HuH-7.5 (cell line): ENCODE data around the gene PPID.
"Not testable (repeated sequence)": the region's sequence is repeated elsewhere in the genome, so short reads cannot be mapped to it uniquely, and the experiment has no call there.

Experiments
- DNase-seq: peaks from one replicate; pipeline ENCODE4 v3.0.0; 2011; ENCODE audit warnings: low spot score

The PPID gene

GRCh38 chr4:158729716-158730559, 6.7 kb upstream of the PPID start:
- peak; percentile 47 for DNase-seq

GRCh38 chr4:158728236-158728635, 5.0 kb upstream of the PPID start:
- DNase-seq = no peak

- no peak for DNase-seq
Measured at GRCh38 chr4:158726633-158727032, 3.4 kb upstream of the PPID start.

GRCh38 chr4:158724637-158725036, 1.4 kb upstream of the PPID start:
- DNase-seq = no peak

- DNase-seq = no peak
Measured at GRCh38 chr4:158722291-158722916, 792 bp downstream of the PPID start.

- no peak for DNase-seq
Measured at GRCh38 chr4:158721680-158722079, 1.5 kb downstream of the PPID start.

GRCh38 chr4:158715802-158716201, 7.4 kb downstream of the PPID start:
- DNase-seq = no peak

- no peak for DNase-seq
Measured at GRCh38 chr4:158714937-158715336, 8.3 kb downstream of the PPID start.

- DNase-seq = not testable (repeated sequence)
Measured at GRCh38 chr4:158712622-158713021, 10.6 kb downstream of the PPID start.

GRCh38 chr4:158710814-158711213, 12.4 kb downstream of the PPID start:
- DNase-seq = no peak

GRCh38 chr4:158704274-158704673, 18.9 kb downstream of the PPID start:
- DNase-seq = no peak

- no peak for DNase-seq
Measured at GRCh38 chr4:158688813-158689212, 34.4 kb downstream of the PPID start.

- DNase-seq = no peak
Measured at GRCh38 chr4:158682066-158682465, 41.1 kb downstream of the PPID start.

GRCh38 chr4:158681629-158682028, 41.6 kb downstream of the PPID start:
- DNase-seq = no peak

- DNase-seq = no peak
Measured at GRCh38 chr4:158678767-158679166, 44.4 kb downstream of the PPID start.

GRCh38 chr4:158676076-158676475, 47.1 kb downstream of the PPID start:
- no peak for DNase-seq

GRCh38 chr4:158673633-158674032, 49.6 kb downstream of the PPID start:
- DNase-seq = no peak

GRCh38 chr4:158671915-158672806, 51.0 kb downstream of the PPID start, which contains the start of gene ETFDH:
ETFDH (plus strand) TSS chr4:158672296; CDS start chr4:158672457, 161 bp downstream.
- peak; percentile 82 for DNase-seq

GRCh38 chr4:158671665-158671914, 51.6 kb downstream of the PPID start, which contains the start of gene C4orf46:
C4orf46 (minus strand) TSS chr4:158671887; CDS start chr4:158671801, 86 bp downstream.
- no peak for DNase-seq

GRCh38 chr4:158670975-158671664, 52.1 kb downstream of the PPID start:
- DNase-seq = peak; percentile 25

- no peak for DNase-seq
Measured at GRCh38 chr4:158669310-158669709, 53.9 kb downstream of the PPID start.

- DNase-seq = peak; percentile 49
Measured at GRCh38 chr4:158667651-158668198, 55.5 kb downstream of the PPID start.
